ENCODE results near the gene ITGAL.

The ITGAL gene

GRCh38 chr16:30525844-30526136 lies 53.2 kb downstream of the ITGAL start (continued):
- TF ChIP-seq POU6F1 (CRISPR knock-in tag; IDR thresholded peaks at IDR 0.05; ENCODE audit: borderline replicate concordance, low read depth) (no peak), ZFP30 (CRISPR knock-in tag; IDR thresholded peaks at IDR 0.05) (no peak), ZNF565 (CRISPR knock-in tag; conservative IDR thresholded peaks at IDR 0.05; ENCODE audit: low read depth) (no peak), ZFP3 (CRISPR knock-in tag; IDR thresholded peaks at IDR 0.05) (no peak), ZNF70 (CRISPR knock-in tag; IDR thresholded peaks at IDR 0.05) (no peak)

DNA sequence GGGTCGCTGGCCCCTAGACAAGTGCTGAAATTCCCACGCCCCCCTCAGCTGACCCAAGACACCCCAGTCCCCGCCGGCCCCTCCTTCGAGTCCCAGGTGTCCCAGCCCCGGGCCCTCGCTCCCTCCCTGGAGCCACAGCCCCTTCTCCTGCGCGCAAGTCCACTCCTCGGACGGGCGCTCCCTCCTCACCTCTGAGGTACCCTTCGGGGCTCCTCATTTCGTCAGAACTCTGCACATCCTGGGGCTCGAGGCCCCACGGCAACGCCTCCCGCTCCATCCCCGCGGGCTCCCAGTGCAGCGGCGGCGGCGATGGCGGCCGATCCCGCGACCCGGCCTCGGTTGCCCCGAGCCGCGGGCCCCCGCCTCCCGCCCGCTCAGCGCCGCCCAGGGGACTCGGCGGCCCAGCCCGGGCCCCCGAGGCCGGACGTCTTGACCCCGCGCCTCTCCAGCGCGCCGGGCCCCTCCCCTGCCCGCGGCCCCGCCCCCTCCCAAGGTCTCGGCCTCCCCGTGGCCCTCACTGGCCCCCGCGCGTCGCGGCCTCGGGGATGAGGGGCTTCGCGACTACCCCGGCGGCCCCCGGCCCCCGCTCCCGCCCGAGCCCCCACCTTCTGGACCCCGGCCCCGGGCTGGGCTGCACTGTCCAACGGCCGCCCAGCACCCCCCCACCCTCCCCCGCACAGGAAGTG lies 53.7 kb downstream of the ITGAL start, which contains the start of gene ZNF768:
Gene ZNF768, minus strand, starts transcription at position 430 of the 686 bp plus-strand sequence. Its CDS starts 153 bp downstream, at position 277.
- peak; percentile 30 for ATAC-seq
- TF ChIP-seq ZFP3 (CRISPR knock-in tag; IDR thresholded peaks at IDR 0.05), result no peak

DNA sequence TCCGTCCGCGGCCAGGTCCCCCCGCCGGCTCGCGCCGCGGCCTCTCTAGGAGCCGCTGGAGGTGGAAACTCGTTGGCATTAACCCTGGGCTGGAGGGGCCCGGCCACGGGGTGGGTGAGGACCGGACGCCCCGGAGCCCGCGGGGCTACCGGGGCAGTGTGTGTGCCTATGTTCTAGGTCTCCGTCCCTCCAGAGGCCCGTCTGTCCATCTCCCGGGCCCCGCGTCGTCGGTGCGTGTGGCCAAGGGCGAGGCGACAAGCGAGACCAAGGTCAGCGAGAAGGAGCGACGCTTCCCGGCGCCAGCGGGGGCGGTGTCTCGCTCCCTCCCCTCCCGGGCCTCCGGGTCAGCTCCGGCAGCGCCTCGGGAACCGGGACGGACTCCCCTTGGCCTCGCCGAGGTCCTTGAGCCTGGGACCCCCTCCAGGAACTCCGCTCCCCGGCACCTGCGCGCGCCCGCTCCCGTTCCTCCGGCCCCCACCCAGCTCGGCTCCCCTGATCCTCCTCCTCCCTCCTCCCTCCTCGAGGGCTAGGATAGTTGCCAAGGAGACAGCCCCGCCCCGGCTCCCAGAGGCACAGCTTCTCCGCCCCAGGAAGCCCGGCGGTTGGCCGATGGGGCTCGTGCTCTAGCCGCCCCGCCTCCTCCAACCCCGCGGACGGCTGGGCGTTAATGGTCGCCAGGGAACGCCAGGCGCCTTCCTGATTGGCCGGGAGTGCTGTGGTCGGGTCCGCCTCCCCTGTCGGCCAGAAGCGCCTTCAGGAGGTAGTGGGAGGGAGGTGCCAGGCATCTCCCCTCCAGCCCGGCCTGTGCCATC lies 54.5 kb downstream of the ITGAL start:
- ATAC-seq, result peak; percentile 94
- TF ChIP-seq, protein P1, sequence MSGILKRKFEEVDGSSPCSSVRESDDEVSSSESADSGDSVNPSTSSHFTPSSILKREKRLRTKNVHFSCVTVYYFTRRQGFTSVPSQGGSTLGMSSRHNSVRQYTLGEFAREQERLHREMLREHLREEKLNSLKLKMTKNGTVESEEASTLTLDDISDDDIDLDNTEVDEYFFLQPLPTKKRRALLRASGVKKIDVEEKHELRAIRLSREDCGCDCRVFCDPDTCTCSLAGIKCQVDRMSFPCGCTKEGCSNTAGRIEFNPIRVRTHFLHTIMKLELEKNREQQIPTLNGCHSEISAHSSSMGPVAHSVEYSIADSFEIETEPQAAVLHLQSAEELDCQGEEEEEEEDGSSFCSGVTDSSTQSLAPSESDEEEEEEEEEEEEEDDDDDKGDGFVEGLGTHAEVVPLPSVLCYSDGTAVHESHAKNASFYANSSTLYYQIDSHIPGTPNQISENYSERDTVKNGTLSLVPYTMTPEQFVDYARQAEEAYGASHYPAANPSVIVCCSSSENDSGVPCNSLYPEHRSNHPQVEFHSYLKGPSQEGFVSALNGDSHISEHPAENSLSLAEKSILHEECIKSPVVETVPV (CRISPR knock-in tag; IDR thresholded peaks at IDR 0.05), result 0 out of 2 replicates have a peak, but pooled peaks have one; percentile 53
- TF ChIP-seq PATZ1 (CRISPR knock-in tag; IDR thresholded peaks at IDR 0.05; ENCODE audit: borderline replicate concordance), result peak; percentile 80
- TF ChIP-seq TSHZ2 (CRISPR knock-in tag; IDR thresholded peaks at IDR 0.05), result 0 out of 2 replicates have a peak, but pooled peaks have one; percentile 28
- TF ChIP-seq BACH2 (CRISPR knock-in tag; IDR thresholded peaks at IDR 0.05; ENCODE audit: borderline replicate concordance), result no peak
- TF ChIP-seq ESRRG (CRISPR knock-in tag; IDR thresholded peaks at IDR 0.05), result 0 out of 2 replicates have a peak, but pooled peaks have one; percentile 48

GRCh38 chr16:30527635-30528178 lies 55.2 kb downstream of the ITGAL start:
- ATAC-seq, result no peak
- TF ChIP-seq CSDC2 (CRISPR knock-in tag; IDR thresholded peaks at IDR 0.05), result no peak
- TF ChIP-seq, protein P1 (CRISPR knock-in tag; IDR thresholded peaks at IDR 0.05), result no peak
- no peak for TF ChIP-seq ZNF565 (CRISPR knock-in tag; conservative IDR thresholded peaks at IDR 0.05; ENCODE audit: low read depth)
- TF ChIP-seq BACH2 (CRISPR knock-in tag; IDR thresholded peaks at IDR 0.05; ENCODE audit: borderline replicate concordance), result no peak
- no peak for TF ChIP-seq ISL1 (CRISPR knock-in tag; IDR thresholded peaks at IDR 0.05)
- TF ChIP-seq ZNF8 (CRISPR knock-in tag; IDR thresholded peaks at IDR 0.05), result no peak
- no peak for TF ChIP-seq TOX (CRISPR knock-in tag; IDR thresholded peaks at IDR 0.05; ENCODE audit: borderline replicate concordance)
- TF ChIP-seq TCF4 (CRISPR knock-in tag; IDR thresholded peaks at IDR 0.05; ENCODE audit: borderline replicate concordance), result no peak
- TF ChIP-seq GLIS3 (CRISPR knock-in tag; IDR thresholded peaks at IDR 0.05), result no peak
- no peak for TF ChIP-seq SNAI2 (CRISPR knock-in tag; IDR thresholded peaks at IDR 0.05)
- no peak for TF ChIP-seq ZFP30 (CRISPR knock-in tag; IDR thresholded peaks at IDR 0.05)
- no peak for TF ChIP-seq ZNF70 (CRISPR knock-in tag; IDR thresholded peaks at IDR 0.05)
- no peak for TF ChIP-seq RARB (CRISPR knock-in tag; IDR thresholded peaks at IDR 0.05)
- TF ChIP-seq ZFP3 (CRISPR knock-in tag; IDR thresholded peaks at IDR 0.05), result no peak
- TF ChIP-seq PATZ1 (CRISPR knock-in tag; IDR thresholded peaks at IDR 0.05; ENCODE audit: borderline replicate concordance), result no peak
- TF ChIP-seq CREB5 (CRISPR knock-in tag; IDR thresholded peaks at IDR 0.05; ENCODE audit: low read depth), result no peak
- no peak for TF ChIP-seq ARNTL (CRISPR knock-in tag; IDR thresholded peaks at IDR 0.05; ENCODE audit: borderline replicate concordance, low read depth)
- TF ChIP-seq PPARA (CRISPR knock-in tag; IDR thresholded peaks at IDR 0.05; ENCODE audit: borderline replicate concordance), result no peak
- TF ChIP-seq ESRRG (CRISPR knock-in tag; IDR thresholded peaks at IDR 0.05), result no peak

Measured in SK-N-SH treated with all-trans-retinoic acid at 6 μM for 48 hours (cell line).